A549 (cell line): ENCODE results near the gene TM7SF3. TPM values are rescaled to one million over a fixed set of nuclear protein-coding genes. Genes with fewer than 3 reads are reported as not detected.
A peak's percentile ranks its signal among the peaks of the same experiment; 100 is the strongest.
"Not testable (repeated sequence)": the region's sequence is repeated elsewhere in the genome, so short reads cannot be mapped to it uniquely, and the experiment has no call there.

Source experiments
- ATAC-seq, 2 experiments: fragments of 200-7000 bp in 1 of 2; fragments of >200 bp in 1 of 2; cut with Nextera tagmentation in 1 of 2; cut with Tn5 transposase in 1 of 2; 3 replicates each; pipeline versions ENCODE4 v1.8.0 to v1.9.1; 2018 to 2020; ENCODE audit warnings: mild to moderate bottlenecking in 1 of 2, moderate library complexity in 1 of 2
- CTCF ChIA-PET: fragments of 300-600 bp; sonication (Branson Sonifier 250); formaldehyde crosslinking; extraction: SDS; loops from one replicate; lab custom pipeline; 2021; ENCODE audit warnings: antibody characterized with exemption, inconsistent platforms; lab: Yijun Ruan, JAX
- POLR2A ChIA-PET: fragments of 350-600 bp; formaldehyde crosslinking; extraction: SDS; loops from one replicate; lab custom pipeline; 2021; ENCODE audit warnings: antibody characterized with exemption, inconsistent platforms; lab: Yijun Ruan, JAX
- DNase-seq, 2 experiments: peaks; one replicate each; pipeline versions ENCODE4 v3.0.0 to v3.0.0-alpha.2; 2011 to 2016; ENCODE audit warnings: low read depth in 1 of 2, low spot score in 1 of 2
- FAIRE-seq: peaks from 2 replicates; lab custom pipeline; 2011; peaks lifted over from hg19 to GRCh38; lab: Jason Lieb, UNC
- H3K27ac ChIP-seq, 2 experiments: fragments of >200 bp; sonication (Bioruptor Twin); formaldehyde crosslinking; 3 replicates each; pipeline ENCODE4 v1.5.1; 2016 to 2017
- H3K4me1 ChIP-seq: fragments of >200 bp; sonication (Bioruptor Twin); formaldehyde crosslinking; 3 replicates; pipeline ENCODE4 v1.6.1; 2016
- H3K4me2 ChIP-seq: fragments of >200 bp; sonication (Bioruptor Twin); formaldehyde crosslinking; 3 replicates; pipeline ENCODE4 v1.6.1; 2016
- H3K4me3 ChIP-seq: fragments of >200 bp; sonication (Bioruptor Twin); formaldehyde crosslinking; 3 replicates; pipeline ENCODE4 v1.5.1; 2016
- H3K9me3 ChIP-seq: fragments of >200 bp; sonication (Bioruptor Twin); formaldehyde crosslinking; 3 replicates; pipeline ENCODE4 v1.6.1; 2016
- CBX2 ChIP-seq: fragments of 200-600 bp; sonication (generic); IDR thresholded peaks from 2 replicates; pipeline ENCODE4 v1.6.1; 2016; ENCODE audit warnings: low read depth, mild to moderate bottlenecking, borderline replicate concordance
- EHMT2 ChIP-seq: fragments of 200-600 bp; sonication (generic); IDR thresholded peaks from 2 replicates; pipeline ENCODE4 v1.6.1; 2016; ENCODE audit warnings: antibody characterized with exemption, low read depth, mild to moderate bottlenecking, moderate library complexity
- HEYL ChIP-seq: fragments of 250-450 bp; sonication (Bioruptor Pico); IDR thresholded peaks from 2 replicates; pipeline ENCODE4 v1.8.0; 2021; ENCODE audit warnings: mild to moderate bottlenecking, moderate library complexity
- MAFK ChIP-seq: fragments of 450-650 bp; IDR thresholded peaks from 2 replicates; pipeline ENCODE4 v1.6.1; 2014; ENCODE audit not compliant: partially characterized antibody
- MYC ChIP-seq: IDR thresholded peaks from 2 replicates; pipeline ENCODE4 v1.6.1; 2012; ENCODE audit warnings: mild to moderate bottlenecking, inconsistent platforms, low read length, improper control_type of control experiment, borderline replicate concordance
- NFE2L2 ChIP-seq: fragments of 150-350 bp; conservative IDR thresholded peaks from 2 replicates; pipeline ENCODE4 v1.6.1; 2014; ENCODE audit warnings: low read length
- RCOR1 ChIP-seq: fragments of 150-350 bp; IDR thresholded peaks from 2 replicates; pipeline ENCODE4 v1.6.1; 2014; ENCODE audit warnings: antibody characterized with exemption, low read length, low read depth
- SMC3 ChIP-seq: fragments of >200 bp; sonication (Bioruptor Twin); formaldehyde crosslinking; IDR thresholded peaks from 3 replicates; pipeline ENCODE4 v1.6.1; 2018; ENCODE audit warnings: inconsistent platforms
- SREBF2 ChIP-seq: fragments of 450-650 bp; IDR thresholded peaks from 2 replicates; pipeline ENCODE4 v1.6.1; 2014; ENCODE audit warnings: mild to moderate bottlenecking, moderate library complexity
- TFCP2L1 ChIP-seq: fragments of 250-450 bp; sonication (Bioruptor Pico); IDR thresholded peaks from 2 replicates; pipeline ENCODE4 v1.5.0; 2021; ENCODE audit warnings: mild to moderate bottlenecking
- ZSCAN20 ChIP-seq: fragments of 250-450 bp; sonication (Bioruptor Pico); IDR thresholded peaks from 2 replicates; pipeline ENCODE4 v1.8.0; 2022; ENCODE audit warnings: mild to moderate bottlenecking, moderate library complexity
- whole genome bisulfite sequencing: methylation state at CpG from one replicate; pipeline ENCODE4 v1.1.6; 2017; ENCODE audit errors: missing lambda C conversion rate; 5-methylcytosine and 5-hydroxymethylcytosine counted together
- polyA plus RNA-seq, 4 experiments: library from polyadenylated mRNA; depleted of rRNA in 3 of 4; stranded (reverse); fragments of >200 nt; fragmentation: RNase III in 1 of 4; extraction: RNeasy Plus Mini Kit Qiagen cat#74134 plus additional on column Dnase treatment in 1 of 4; gene quantifications; 2 replicates in 3 of 4; 3 replicates in 1 of 4; pipeline ENCODE4 v1.2.3, GENCODE V29; 2011 to 2017
- TF ChIP-seq, protein P1 (sequence below): fragments of 250-450 bp; sonication (Bioruptor Pico); IDR thresholded peaks from 2 replicates; pipeline ENCODE4 v1.5.0; 2021; ENCODE audit warnings: mild to moderate bottlenecking, moderate library complexity, borderline replicate concordance
- TF ChIP-seq, protein P2 (sequence below): IDR thresholded peaks from 2 replicates; pipeline ENCODE4 v1.6.1; 2012; ENCODE audit warnings: low read depth, borderline replicate concordance
- TF ChIP-seq, protein P3 (sequence below): fragments of 450-650 bp; IDR thresholded peaks from 2 replicates; pipeline ENCODE4 v1.6.1; 2014; ENCODE audit warnings: antibody characterized with exemption
- TF ChIP-seq, protein P4 (sequence below): fragments of >200 bp; sonication (Bioruptor Twin); formaldehyde crosslinking; IDR thresholded peaks from 3 replicates; pipeline ENCODE4 v1.5.1; 2016

The TM7SF3 gene
- polyA plus RNA-seq, 2 of the 4 experiments (the other 2 are of a cell fraction), result 67.8 to 177 TPM

DNA sequence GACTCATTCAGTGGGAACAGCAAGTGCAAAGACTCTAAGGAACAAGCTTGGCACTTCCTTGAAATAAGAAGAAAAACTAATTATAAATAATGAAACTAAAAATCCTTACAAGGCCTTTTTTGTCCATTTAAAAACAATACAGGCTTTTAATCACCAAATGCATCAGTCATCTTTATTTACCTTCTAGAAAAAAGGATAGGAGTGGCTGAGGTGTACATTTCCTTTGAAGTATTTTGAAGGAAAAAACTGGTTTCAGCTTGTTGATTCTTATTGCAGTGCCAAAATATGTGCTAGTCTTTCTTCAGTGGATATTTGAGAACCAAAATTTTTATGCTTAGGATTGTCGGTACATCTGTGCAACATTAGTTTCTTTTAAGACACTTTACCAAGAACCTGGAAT, 38.0 kb upstream of the TM7SF3 start:
- Histone ChIP-seq H3K4me3 (no peak overlapping the region), H3K9me3 (no peaks in the 10 kb centered on the region), H3K4me2 (no peak overlapping the region), H3K4me1 (peaks cover 9% of the 10 kb centered on the region), H3K27ac (no peak overlapping the region)
- DNase-seq, result no peak
- ATAC-seq, result no peak
- POLR2A ChIA-PET, result no interaction called here
- FAIRE-seq, result no peak
- TF ChIP-seq TFCP2L1 (CRISPR knock-in tag), result no peak
- no peak for TF ChIP-seq NFE2L2
- TF ChIP-seq SMC3, result no peak
- TF ChIP-seq, protein P1, sequence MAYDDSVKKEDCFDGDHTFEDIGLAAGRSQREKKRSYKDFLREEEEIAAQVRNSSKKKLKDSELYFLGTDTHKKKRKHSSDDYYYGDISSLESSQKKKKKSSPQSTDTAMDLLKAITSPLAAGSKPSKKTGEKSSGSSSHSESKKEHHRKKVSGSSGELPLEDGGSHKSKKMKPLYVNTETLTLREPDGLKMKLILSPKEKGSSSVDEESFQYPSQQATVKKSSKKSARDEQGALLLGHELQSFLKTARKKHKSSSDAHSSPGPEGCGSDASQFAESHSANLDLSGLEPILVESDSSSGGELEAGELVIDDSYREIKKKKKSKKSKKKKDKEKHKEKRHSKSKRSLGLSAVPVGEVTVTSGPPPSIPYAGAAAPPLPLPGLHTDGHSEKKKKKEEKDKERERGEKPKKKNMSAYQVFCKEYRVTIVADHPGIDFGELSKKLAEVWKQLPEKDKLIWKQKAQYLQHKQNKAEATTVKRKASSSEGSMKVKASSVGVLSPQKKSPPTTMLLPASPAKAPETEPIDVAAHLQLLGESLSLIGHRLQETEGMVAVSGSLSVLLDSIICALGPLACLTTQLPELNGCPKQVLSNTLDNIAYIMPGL (CRISPR knock-in tag), result no peak
- no peak for TF ChIP-seq HEYL
- no peak for TF ChIP-seq CBX2
- TF ChIP-seq RCOR1, result no peak
- no peak for TF ChIP-seq EHMT2
- TF ChIP-seq, protein P2, sequence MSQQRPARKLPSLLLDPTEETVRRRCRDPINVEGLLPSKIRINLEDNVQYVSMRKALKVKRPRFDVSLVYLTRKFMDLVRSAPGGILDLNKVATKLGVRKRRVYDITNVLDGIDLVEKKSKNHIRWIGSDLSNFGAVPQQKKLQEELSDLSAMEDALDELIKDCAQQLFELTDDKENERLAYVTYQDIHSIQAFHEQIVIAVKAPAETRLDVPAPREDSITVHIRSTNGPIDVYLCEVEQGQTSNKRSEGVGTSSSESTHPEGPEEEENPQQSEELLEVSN, result no peak
- no peak for TF ChIP-seq SREBF2
- TF ChIP-seq, protein P3, sequence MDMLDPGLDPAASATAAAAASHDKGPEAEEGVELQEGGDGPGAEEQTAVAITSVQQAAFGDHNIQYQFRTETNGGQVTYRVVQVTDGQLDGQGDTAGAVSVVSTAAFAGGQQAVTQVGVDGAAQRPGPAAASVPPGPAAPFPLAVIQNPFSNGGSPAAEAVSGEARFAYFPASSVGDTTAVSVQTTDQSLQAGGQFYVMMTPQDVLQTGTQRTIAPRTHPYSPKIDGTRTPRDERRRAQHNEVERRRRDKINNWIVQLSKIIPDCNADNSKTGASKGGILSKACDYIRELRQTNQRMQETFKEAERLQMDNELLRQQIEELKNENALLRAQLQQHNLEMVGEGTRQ, result no peak
- no peak for TF ChIP-seq ZSCAN20 (CRISPR knock-in tag)
- TF ChIP-seq, protein P4, sequence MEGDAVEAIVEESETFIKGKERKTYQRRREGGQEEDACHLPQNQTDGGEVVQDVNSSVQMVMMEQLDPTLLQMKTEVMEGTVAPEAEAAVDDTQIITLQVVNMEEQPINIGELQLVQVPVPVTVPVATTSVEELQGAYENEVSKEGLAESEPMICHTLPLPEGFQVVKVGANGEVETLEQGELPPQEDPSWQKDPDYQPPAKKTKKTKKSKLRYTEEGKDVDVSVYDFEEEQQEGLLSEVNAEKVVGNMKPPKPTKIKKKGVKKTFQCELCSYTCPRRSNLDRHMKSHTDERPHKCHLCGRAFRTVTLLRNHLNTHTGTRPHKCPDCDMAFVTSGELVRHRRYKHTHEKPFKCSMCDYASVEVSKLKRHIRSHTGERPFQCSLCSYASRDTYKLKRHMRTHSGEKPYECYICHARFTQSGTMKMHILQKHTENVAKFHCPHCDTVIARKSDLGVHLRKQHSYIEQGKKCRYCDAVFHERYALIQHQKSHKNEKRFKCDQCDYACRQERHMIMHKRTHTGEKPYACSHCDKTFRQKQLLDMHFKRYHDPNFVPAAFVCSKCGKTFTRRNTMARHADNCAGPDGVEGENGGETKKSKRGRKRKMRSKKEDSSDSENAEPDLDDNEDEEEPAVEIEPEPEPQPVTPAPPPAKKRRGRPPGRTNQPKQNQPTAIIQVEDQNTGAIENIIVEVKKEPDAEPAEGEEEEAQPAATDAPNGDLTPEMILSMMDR, result no peak
- 57% methylated on average over 1 of the region's 1 CpG for whole genome bisulfite sequencing
- CTCF ChIA-PET, result no interaction called here

DNA sequence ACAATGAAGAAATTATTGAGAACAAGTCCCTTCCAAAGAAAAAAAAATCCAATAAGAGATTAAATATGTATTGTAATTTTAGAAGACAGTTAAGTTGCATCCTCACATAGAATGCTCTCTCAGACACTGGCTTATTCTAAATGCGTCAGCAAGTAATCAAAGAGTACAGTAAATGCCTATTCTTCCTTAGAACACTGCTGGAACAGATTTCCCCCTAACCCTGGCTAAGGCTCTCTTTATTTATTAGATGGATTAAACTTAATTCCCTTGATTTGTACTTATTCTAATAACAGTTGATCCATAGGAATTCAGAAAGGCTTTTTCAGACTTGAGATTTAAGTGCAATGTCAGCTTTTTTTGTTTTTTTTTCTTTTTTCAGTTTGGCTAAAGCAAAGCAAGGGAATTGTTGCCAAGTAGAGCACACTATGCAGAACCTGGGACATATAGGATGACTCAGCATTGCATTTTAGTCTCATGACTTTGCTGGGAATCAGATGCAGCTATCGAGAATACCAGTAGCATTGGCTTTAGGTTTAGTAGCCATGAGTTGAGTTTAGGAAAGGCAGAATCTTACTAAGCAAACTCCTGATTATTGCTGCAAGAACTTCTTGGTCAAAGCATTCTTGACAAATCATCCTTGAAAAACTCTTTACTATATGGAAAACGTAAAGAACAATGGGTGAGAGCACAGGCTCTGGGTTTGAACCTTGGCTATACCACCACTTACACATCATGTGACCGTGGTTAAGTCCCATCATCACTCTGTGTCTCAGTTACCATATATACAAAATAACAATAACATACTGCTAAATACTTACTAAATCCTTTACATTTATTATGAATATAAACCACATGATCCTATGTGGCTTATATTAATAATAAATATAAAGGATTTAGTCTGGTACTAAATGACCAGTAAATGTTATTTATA, 34.9 kb upstream of the TM7SF3 start:
- H3K27ac ChIP-seq, result peak overlapping the region; percentile 18 to 70; a peak in 3 of 6 replicates
- CTCF ChIA-PET, result no interaction called here
- H3K9me3 ChIP-seq, result no peaks in the 10 kb centered on the region
- peak overlapping the region; percentile 27 for H3K4me2 ChIP-seq
- DNase-seq (peak in 1 of 2 experiments; percentile 60), ATAC-seq (peak in 1 of 2 experiments; percentile 57; a peak in 2 of 6 replicates), FAIRE-seq (peak; percentile 88)
- TF ChIP-seq NFE2L2 (peak; percentile 83), MYC (no peak), MAFK (peak; percentile 99)
- no peak overlapping the region for H3K4me3 ChIP-seq
- 71% methylated on average over 4 of the region's 4 CpGs for WGBS
- peaks cover 9% of the 10 kb centered on the region for H3K4me1 ChIP-seq
- POLR2A ChIA-PET, result no interaction called here

DNA sequence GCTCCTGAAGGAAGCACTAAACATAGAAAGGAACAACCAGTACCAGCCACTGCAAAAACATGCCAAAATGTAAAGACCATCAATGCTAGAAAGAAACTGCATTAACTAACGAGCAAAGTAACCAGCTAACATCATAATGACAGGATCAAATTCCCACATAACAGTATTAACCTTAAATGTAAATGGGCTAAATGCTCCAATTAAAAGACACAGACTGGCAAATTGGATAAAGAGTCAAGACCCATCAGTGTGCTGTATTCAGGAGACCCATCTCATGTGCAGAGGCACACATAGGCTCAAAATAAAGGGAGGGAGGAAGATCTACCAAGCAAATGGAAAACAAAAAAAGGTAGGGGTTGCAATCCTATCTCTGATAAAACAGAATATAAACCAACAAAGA, 27.8 kb upstream of the TM7SF3 start:
- FAIRE-seq, H3K9me3 ChIP-seq, H3K27ac ChIP-seq, ATAC-seq, H3K4me2 ChIP-seq, CTCF ChIA-PET, DNase-seq, POLR2A ChIA-PET, H3K4me3 ChIP-seq, H3K4me1 ChIP-seq: not testable (repeated sequence)
- WGBS, result 77% methylated on average over 1 of the region's 1 CpG

DNA sequence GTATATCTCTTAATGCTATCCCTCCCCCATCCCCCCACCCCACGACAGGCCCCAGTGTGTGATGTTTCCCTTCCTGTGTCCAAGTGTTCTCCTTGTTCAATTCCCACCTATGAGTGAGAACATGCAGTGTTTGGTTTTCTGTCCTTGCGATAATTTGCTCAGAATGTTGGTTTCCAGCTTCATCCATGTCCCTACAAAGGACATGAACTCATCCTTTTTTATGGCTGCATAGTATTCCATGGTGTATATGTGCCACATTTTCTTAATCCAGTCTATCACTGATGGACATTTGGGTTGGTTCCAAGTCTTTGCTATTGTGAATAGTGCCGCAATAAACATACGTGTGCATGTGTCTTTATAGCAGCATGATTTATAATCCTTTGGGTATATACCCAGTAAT, 26.5 kb upstream of the TM7SF3 start:
- POLR2A ChIA-PET, CTCF ChIA-PET, H3K9me3 ChIP-seq, ATAC-seq, H3K4me2 ChIP-seq, FAIRE-seq, DNase-seq, H3K4me1 ChIP-seq, H3K4me3 ChIP-seq, H3K27ac ChIP-seq: not testable (repeated sequence)
- WGBS, result 92% methylated on average over 2 of the region's 4 CpGs
